HUES6 (cell line): ENCODE measurements around the gene SPON1.

Source experiments
- H3K27ac ChIP-seq: 2 replicates; pipeline ENCODE4 v1.7.0; 2013; ENCODE audit warnings: low read depth, mild to moderate bottlenecking, low read length, inconsistent platforms
- H3K27me3 ChIP-seq: 2 replicates; pipeline ENCODE4 v1.6.1; 2013; ENCODE audit warnings: low read length; ENCODE audit not compliant: control insufficient read depth, insufficient read depth
- H3K36me3 ChIP-seq: 2 replicates; pipeline ENCODE4 v1.6.1; 2013; ENCODE audit warnings: low read length; ENCODE audit not compliant: control insufficient read depth, insufficient read depth
- H3K4me1 ChIP-seq: 2 replicates; pipeline ENCODE4 v1.6.1; 2013; ENCODE audit warnings: low read length; ENCODE audit not compliant: control insufficient read depth, insufficient read depth
- H3K4me3 ChIP-seq: 2 replicates; pipeline ENCODE4 v1.5.1; 2013; ENCODE audit warnings: low read depth, low read length
- H3K9ac ChIP-seq: one replicate; pipeline ENCODE4 v1.6.1; 2013; ENCODE audit warnings: mild to moderate bottlenecking, low read length
- H3K9me3 ChIP-seq: 2 replicates; pipeline ENCODE4 v1.6.1; 2013; ENCODE audit warnings: low read depth, low read length; ENCODE audit not compliant: control insufficient read depth, insufficient read depth

The SPON1 gene

DNA sequence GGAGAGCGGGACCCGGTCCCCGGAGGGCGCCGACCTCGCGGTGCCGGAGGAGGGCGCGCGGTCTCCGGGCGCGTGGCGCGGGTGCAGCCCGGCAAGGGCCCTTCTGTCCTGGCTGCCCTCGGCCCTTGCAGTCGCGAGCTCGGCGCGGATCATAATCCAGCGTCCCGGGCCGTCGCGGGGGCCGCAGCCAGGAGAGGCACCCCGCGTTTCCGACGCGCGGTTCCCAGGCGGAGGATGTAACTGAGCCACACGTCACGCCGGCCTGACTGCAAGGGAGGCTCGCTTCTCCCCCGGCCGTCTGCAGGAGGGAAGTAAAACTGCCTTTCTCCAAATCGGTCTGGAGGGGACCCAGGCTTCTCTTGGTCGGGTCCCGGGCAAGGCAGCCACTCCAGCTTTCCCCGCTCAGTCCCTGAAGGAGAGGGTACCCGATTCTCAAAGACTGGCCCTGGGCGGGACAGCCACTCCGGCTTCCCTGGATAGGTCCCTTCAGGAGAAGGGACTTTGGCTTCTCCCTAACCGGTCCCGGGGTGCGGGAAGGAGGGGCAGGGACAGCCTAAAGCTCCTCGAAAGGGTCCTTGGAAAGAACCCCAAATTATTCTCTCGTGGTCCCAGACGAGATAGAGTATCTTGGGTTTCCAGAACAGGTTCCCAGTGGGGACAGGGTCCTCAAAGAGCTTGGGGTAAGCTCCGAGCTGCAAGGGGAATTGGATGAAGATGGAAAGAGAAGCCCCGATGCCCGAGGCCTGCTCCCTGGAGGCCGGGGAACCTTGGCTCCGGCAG is 836 bp downstream of the SPON1 start:
- Histone ChIP-seq H3K9ac (peak overlapping the region; percentile 64), H3K36me3 (no peaks in the 10 kb centered on the region), H3K4me1 (peaks cover 40% of the 10 kb centered on the region), H3K27ac (no peak overlapping the region), H3K9me3 (no peaks in the 10 kb centered on the region), H3K4me3 (peak overlapping the region; percentile 50), H3K27me3 (peaks cover 80% of the 10 kb centered on the region)

DNA sequence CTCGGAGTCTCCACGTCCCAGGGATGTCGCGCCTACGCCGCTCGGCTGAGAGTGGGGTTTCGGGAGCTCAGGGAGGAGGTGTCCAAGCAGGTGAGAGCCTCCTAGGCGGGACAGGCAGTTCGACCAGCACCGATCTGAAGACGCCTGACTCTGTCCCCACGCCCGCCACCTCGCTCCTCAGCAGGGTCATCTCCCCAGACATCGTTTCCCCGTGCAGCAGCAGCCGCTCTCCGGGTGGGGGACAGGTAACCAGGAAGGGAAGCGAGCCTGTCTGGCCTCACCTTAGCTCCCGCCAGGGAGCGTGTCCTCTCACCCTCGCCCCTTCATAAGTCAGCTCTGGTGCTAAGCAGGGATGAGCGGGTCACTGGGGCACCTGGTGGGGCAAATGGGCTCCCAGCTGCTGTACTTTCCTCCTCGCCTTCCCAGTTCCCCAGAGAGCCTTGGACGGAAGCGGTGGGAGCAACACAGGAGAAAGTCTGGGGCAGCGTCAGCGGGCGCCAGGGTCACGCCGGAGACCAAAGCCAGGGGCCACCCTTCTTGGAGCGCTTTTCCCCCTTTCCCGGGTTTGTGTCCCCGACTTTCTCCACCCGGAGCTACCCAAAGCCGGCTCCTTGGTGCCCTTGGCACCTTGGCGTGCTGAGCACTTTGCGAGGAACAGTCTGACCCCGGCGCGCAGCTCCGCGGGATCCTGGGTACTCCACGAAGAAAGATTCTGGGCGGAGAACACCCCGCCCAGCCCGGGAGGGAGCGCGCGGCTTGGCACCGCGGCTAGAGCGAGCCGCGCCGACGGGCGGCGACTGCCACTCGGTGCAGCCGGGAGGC is 1.6 kb downstream of the SPON1 start:
- Histone ChIP-seq H3K4me1 (peaks cover 40% of the 10 kb centered on the region), H3K27ac (no peak overlapping the region), H3K4me3 (peak overlapping the region; percentile 50), H3K9me3 (no peaks in the 10 kb centered on the region), H3K27me3 (peaks cover 75% of the 10 kb centered on the region), H3K9ac (peak overlapping the region; percentile 64), H3K36me3 (no peaks in the 10 kb centered on the region)

DNA sequence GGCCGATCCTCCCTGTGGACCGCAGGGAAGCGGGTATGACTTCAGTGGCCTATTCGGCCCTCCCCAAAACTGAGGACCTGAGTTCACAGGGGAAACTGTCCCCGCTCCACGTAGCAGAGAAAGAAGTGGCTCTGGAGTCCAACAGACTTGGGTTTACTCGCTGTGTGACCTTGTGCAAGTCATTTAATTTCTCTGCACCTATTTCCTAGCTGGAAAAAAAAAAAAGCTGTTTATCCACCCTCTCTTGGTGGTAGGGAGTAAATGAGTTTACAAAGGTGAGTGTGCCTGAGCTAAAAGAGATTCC is 2.2 kb downstream of the SPON1 start:
- Histone ChIP-seq H3K27ac (no peak overlapping the region), H3K4me3 (peak overlapping the region; percentile 50), H3K9ac (peak overlapping the region; percentile 29), H3K9me3 (no peaks in the 10 kb centered on the region), H3K36me3 (no peaks in the 10 kb centered on the region), H3K4me1 (peaks cover 40% of the 10 kb centered on the region), H3K27me3 (peaks cover 73% of the 10 kb centered on the region)

DNA sequence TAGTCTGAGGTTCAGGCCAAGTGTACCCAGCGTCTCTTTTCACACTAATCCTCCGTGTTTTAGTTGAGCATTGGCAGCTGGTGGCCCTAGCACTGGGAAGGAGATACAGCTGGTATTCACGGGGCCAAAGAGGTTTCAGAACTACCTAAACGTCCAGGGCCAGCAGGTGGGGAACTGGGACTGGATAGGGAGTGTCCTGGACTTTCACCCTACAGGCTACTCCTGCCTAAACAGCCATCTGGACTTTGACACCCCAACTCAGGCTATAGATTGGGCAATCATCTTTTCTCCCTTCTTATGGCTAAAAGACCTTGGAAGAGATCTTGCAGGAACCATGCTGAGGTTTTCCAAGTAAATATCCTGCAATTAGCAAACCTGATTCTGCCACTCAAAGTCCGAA is 2.8 kb downstream of the SPON1 start:
- H3K4me1 ChIP-seq: peaks cover 40% of the 10 kb centered on the region
- H3K27ac ChIP-seq: no peak overlapping the region
- H3K27me3 ChIP-seq: peaks cover 67% of the 10 kb centered on the region
- no peaks in the 10 kb centered on the region for H3K9me3 ChIP-seq
- H3K36me3 ChIP-seq: no peaks in the 10 kb centered on the region
- H3K9ac ChIP-seq: no peak overlapping the region
- no peak overlapping the region for H3K4me3 ChIP-seq

DNA sequence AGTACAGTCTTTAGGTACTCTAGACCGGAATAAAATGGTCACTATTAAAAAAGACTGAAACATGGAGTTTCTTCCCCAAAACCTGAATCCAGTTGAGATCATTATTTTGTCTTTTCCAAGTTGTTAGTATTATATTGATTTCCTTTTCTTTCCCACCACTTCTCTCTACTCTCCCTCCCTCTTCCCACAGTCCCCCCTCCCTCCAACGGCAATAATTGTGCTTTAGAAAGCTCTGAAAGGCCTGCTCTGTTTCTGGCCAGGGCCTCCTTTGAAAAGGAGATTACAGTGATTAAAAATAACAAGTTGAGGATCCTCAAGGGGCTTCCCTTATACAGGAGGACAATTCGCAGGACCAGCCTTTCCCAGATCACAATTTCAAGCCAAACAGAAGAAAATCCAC is 3.5 kb downstream of the SPON1 start:
- Histone ChIP-seq H3K27me3 (peaks cover 60% of the 10 kb centered on the region), H3K4me3 (no peak overlapping the region), H3K9me3 (no peaks in the 10 kb centered on the region), H3K27ac (no peak overlapping the region), H3K4me1 (peaks cover 40% of the 10 kb centered on the region), H3K9ac (no peak overlapping the region), H3K36me3 (no peaks in the 10 kb centered on the region)

DNA sequence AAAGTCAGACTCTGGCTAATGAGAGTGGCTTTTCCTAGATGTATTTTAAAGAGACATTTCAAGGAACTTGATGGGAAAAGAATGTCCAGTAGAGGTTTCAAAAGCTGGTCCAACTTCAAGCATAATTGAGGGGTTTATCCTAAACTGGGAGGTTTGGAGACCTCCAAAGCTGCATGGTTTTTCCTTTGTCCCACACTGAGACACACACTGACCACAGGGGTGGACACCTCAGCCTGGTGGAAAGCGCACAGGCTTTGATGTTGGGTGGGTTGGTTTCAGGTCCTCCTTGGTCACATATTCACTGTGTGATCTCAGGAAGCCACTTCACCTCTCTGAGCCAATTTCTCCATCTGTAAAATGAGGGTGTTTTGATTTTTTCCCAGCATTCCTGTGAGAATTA is 4.0 kb downstream of the SPON1 start:
- Histone ChIP-seq H3K27me3 (peaks cover 55% of the 10 kb centered on the region), H3K9ac (no peak overlapping the region), H3K4me1 (peaks cover 40% of the 10 kb centered on the region)

DNA sequence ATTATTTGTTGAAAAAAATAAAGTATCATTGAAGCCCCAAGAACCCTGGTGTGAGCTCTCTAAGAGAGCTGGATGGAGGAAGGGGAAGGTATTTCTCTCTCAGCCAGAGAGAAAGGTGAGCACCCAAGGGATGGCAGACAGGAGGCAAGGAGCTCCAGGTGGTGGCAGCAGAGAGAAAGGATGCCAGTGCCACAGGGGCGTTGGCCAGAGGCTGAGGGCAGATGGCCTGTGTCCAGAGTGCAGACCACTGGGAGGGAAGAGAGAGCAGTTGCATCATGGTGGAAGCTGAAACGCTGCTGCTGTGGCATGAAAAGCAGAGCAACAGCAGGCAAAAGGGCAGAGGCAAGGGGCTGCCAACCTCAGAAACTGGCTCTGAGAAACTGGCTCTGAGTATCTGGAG is 8.5 kb downstream of the SPON1 start:
- Histone ChIP-seq H3K9ac (no peak overlapping the region), H3K27me3 (peaks cover 10% of the 10 kb centered on the region), H3K4me3 (no peak overlapping the region), H3K36me3 (no peaks in the 10 kb centered on the region), H3K27ac (no peak overlapping the region), H3K4me1 (peaks cover 25% of the 10 kb centered on the region), H3K9me3 (no peaks in the 10 kb centered on the region)

More for the DNA sequence above, 4.0 kb downstream of the SPON1 start:
- Histone ChIP-seq H3K27ac (no peak overlapping the region), H3K4me3 (no peak overlapping the region), H3K36me3 (no peaks in the 10 kb centered on the region), H3K9me3 (no peaks in the 10 kb centered on the region)

DNA sequence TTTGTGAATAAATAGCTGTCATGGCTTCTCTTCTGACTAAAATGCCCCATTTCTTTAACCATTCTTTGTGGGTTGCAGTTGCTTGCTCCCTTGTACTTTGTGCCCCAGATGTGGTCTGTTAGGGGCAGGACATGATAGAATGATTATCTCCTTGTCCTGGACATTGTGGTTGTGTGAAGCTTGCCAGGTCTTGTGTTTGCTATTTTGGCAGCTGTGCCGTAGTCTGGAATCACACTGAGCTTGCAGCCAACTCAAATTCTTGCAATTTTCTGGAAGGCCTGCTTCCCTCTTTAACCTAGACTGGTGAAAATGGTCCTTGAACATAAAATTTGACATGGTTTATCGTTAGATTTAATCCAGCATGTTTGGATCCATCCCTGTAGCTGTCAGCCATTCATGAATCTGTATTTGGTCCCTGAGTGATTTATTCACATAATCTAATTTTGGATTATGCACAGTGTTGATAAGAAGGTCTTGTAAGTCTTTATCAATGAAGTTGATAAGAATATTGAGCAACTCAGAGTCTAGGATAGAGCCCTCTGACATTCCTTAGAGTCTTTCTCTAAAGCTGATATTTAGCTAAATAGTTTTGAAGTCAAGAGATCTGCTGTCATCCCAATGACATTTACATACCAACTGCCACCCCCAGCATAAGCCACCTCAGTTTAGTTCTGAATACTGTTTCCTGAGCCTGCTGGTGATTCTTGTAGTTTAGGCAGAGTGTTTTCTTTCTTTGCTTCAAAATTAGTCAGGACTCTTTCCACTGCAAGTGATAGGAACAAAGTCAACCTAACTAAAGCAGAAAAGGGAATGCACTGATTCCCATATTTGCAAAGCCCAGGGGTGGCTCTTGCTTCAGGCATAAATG is 9.8 kb downstream of the SPON1 start:
- Histone ChIP-seq H3K36me3 (no peaks in the 10 kb centered on the region), H3K27me3 (no peaks in the 10 kb centered on the region), H3K4me1 (peaks cover 12% of the 10 kb centered on the region), H3K9ac (no peak overlapping the region), H3K9me3 (no peaks in the 10 kb centered on the region), H3K4me3 (no peak overlapping the region), H3K27ac (no peak overlapping the region)

DNA sequence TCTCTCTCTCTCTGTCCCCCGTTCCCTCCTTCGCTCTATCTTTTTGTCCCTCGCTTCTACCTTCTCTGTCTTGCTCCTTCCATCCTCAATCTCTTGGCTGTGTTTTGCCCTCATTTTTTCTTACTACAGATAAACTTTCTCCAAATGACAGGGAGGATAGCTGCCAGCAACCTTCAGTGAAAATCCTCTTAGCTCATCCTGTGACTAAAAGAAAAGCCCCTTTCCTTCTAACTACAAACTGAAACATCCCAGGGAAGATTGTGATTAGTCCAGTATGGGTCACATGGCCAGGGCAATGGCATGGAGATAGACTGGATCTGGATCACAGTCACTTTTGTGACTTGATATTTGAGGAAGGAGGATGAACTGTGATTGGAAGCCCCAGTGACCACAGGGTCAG is 10.4 kb downstream of the SPON1 start:
- Histone ChIP-seq H3K4me1 (peaks cover 7% of the 10 kb centered on the region), H3K4me3 (no peak overlapping the region), H3K27ac (no peak overlapping the region), H3K9ac (no peak overlapping the region), H3K36me3 (no peaks in the 10 kb centered on the region), H3K9me3 (no peaks in the 10 kb centered on the region), H3K27me3 (no peaks in the 10 kb centered on the region)

DNA sequence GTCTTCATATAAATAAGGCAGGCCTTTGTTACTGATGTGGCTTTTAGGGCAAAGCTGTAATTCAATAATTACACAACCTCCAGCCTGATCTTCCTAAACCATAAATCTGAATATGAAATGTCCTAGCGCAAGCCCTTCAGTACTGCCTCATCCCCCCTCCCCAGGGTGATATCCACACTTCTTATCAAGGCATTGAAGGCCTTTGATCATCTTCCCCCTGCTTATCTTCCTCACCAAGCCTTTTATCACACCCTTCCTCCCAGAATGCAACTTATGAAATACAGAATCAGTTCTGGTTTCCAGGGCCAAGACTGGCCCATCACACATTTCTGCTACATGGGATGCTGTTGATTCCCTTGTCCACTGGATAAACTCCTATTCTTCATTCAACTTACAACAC is 12.1 kb downstream of the SPON1 start:
- Histone ChIP-seq H3K4me3 (no peak overlapping the region), H3K36me3 (no peaks in the 10 kb centered on the region), H3K9me3 (no peaks in the 10 kb centered on the region), H3K9ac (no peak overlapping the region), H3K4me1 (peaks cover 4% of the 10 kb centered on the region; the same call in 1 of the 2 replicates), H3K27ac (no peak overlapping the region), H3K27me3 (no peaks in the 10 kb centered on the region)
